HG03558 (cell line): ENCODE results near the gene PCIF1.
"Not testable (repeated sequence)": the region's sequence is repeated elsewhere in the genome, so short reads cannot be mapped to it uniquely, and the experiment has no call there.

Experiments
- ATAC-seq: cut with Tn5 transposase; IDR thresholded peaks from one replicate; pipeline ENCODE4 v1.9.1; 2021; ENCODE audit warnings: moderate number of reproducible peaks; ENCODE audit not compliant: unreplicated experiment; ENCODE audit errors: extremely low read depth

Gene PCIF1

GRCh38 chr20:45921337-45922189 is 12.9 kb upstream of the PCIF1 start:
- no peak for ATAC-seq

GRCh38 chr20:45924391-45925261 is 9.9 kb upstream of the PCIF1 start:
- ATAC-seq: no peak

- ATAC-seq: no peak
These were observed 8.5 kb upstream of the PCIF1 start for GRCh38 chr20:45925821-45926506.

- ATAC-seq: no peak
These were observed 7.8 kb upstream of the PCIF1 start for GRCh38 chr20:45926731-45927070.

- no peak for ATAC-seq
These were observed 7.2 kb upstream of the PCIF1 start for GRCh38 chr20:45927071-45927878.

GRCh38 chr20:45931680-45932079 is 2.8 kb upstream of the PCIF1 start:
- not testable (repeated sequence) for ATAC-seq

- ATAC-seq: no peak
These were observed 1.0 kb upstream of the PCIF1 start for GRCh38 chr20:45933266-45934045.

- ATAC-seq: no peak
These were observed 367 bp upstream of the PCIF1 start for GRCh38 chr20:45934046-45934585.

GRCh38 chr20:45935416-45936046 is 1.0 kb downstream of the PCIF1 start:
- no peak for ATAC-seq

GRCh38 chr20:45937765-45938164 is 3.3 kb downstream of the PCIF1 start:
- ATAC-seq: no peak

- no peak for ATAC-seq
These were observed 4.4 kb downstream of the PCIF1 start for GRCh38 chr20:45938727-45939438.

GRCh38 chr20:45940053-45940452 is 5.6 kb downstream of the PCIF1 start:
- no peak for ATAC-seq

- ATAC-seq: no peak
These were observed 6.0 kb downstream of the PCIF1 start for GRCh38 chr20:45940469-45940868.

- ATAC-seq: no peak
These were observed 9.1 kb downstream of the PCIF1 start for GRCh38 chr20:45943613-45944012.

- ATAC-seq: no peak
These were observed 9.9 kb downstream of the PCIF1 start for GRCh38 chr20:45944151-45944964.

- ATAC-seq: no peak
These were observed 10.6 kb downstream of the PCIF1 start for GRCh38 chr20:45944965-45945677.
